HG02610 (cell line): ENCODE data around the gene PFDN1.
"Not testable (repeated sequence)": the region's sequence is repeated elsewhere in the genome, so short reads cannot be mapped to it uniquely, and the experiment has no call there.

ENCODE experiments used
- ATAC-seq: cut with Tn5 transposase; IDR thresholded peaks from one replicate; pipeline ENCODE4 v1.9.1; 2021; ENCODE audit warnings: mild to moderate bottlenecking, moderate library complexity; ENCODE audit not compliant: unreplicated experiment

Gene PFDN1, protein sequence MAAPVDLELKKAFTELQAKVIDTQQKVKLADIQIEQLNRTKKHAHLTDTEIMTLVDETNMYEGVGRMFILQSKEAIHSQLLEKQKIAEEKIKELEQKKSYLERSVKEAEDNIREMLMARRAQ

DNA sequence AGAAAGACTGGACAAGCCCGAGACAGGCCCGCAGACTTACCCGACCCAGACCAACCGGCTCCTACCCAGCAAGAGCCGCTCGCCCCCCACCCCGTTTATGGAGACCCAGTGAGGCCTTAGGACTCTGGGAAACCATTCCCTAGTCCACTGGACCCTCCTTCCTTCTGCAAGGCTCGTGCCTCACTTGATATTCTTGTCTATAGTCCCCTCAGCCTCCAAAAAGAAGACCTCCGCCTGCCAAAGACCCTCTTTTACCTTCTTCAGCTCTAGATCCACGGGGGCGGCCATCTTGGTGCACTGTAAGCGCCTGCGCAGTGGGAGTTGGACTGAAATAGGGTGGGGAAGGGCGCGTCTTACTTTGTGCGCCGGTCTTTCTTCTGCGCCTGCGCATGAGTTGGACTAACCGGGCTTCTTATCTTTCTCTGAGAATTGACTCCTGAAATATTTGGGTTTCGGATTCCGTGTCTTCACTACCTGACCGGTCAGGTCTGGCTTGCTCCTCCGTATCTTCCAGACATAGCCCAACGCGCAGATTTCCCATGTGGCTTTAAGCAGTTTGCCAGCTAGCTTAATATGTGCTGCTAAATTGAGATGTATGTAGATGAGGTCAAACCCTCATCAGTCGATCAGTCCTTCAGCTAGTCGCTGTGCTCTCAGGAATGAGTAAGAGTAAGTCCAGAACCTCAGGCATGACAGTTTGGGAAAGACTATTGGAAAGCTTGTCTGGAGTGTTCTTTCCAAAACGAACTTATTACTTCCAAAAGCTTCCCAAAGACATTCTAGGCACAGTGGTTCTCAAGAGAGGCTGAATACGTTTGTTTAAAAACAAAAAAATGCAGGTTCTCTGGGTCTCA is at the start of gene PFDN1:
Gene PFDN1, minus strand, starts transcription at position 316 of the 854 bp plus-strand sequence. Its CDS starts 28 bp downstream, at position 288.
- peak; percentile 95 for ATAC-seq

DNA sequence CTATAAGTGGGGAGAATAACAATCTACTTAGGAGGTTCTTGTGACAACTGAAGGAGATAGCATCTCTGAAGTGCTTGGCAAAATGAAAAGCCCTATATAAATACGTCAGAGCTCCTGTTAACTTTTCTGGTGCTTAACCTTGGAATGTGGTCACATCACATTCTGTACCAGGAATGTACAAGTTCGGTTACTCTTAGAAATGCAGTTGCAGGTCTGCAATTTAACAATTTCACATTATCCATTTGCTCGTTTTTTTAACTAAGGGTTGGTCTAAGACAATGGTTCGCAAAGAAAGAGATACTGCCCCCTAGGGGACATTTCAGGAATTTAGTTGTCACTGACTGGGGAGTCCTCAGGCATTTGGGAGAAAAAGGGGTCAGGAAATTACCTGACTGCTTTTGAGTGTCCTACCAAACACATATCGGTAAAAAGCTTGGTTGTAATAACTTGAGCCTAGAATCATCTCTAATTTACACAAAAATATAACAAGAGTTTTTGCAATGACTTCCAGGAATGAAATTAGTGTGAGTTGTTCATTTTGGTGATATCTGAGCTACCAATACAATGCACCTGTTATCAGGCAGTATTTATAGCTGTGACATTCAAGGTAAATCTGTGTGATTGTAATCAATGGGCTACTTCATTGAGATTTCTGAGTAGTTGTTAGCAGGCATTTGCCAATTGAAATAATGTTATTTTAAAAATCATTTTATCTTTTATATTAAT is 48.9 kb upstream of the PFDN1 start:
- peak; percentile 70 for ATAC-seq

DNA sequence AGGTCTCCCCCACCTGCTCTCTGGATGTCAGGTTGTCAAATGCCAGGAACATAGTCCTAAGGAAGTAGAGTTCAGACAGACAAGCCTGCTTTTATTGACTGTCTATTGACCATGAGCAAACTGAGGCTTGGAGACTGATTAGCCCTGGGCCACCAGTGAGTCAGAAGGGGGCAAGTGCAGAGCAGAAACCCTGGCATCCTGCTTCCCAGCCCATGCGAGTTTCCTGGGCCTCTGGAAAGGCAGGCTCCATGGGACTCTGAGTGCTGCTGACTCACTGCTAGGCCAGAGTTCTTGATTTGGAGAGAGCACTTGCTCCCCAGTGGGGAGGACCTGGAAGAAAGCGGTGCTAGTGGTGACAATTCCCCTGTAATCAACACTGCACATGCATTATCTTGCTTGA is 46.3 kb upstream of the PFDN1 start:
- no peak for ATAC-seq

DNA sequence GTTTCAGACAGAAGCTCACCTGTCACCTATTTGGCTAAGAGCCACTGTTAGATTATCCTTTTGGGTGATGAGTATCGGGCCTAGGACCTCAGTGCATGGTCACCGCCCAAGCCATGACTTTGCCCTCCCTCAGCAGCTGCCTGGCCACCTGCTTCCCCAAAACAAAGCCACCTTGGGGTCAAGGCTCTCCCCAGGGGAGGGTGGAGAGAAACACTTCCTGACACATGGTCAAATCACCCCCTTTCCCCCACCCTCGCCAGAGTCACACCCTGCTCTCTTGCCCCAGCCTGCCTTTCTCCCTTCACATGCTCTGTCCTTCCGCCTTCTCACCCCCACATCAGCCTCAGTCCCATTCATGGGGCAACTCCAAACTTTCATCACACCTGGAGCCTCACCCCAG is 45.2 kb upstream of the PFDN1 start:
- ATAC-seq, result no peak

DNA sequence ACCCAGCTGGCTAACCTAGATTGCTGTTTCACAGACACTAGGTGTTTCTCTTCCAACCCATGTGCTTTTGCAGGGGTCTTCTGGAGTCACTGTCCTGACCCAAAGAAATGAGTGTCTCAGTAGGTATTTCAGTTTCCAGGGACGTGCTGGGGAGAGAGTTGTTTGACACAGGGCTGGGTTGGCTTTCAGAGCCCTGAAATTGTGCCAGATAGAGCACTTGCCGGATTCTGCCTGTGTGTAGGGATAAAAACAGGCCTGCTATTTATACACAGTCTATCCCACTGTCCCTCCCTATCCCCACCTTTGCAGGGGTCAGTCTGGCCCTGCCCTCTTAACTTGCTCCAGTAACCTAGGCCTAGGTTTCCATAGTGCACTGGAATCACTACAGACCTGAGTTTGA is 44.5 kb upstream of the PFDN1 start:
- no peak for ATAC-seq

DNA sequence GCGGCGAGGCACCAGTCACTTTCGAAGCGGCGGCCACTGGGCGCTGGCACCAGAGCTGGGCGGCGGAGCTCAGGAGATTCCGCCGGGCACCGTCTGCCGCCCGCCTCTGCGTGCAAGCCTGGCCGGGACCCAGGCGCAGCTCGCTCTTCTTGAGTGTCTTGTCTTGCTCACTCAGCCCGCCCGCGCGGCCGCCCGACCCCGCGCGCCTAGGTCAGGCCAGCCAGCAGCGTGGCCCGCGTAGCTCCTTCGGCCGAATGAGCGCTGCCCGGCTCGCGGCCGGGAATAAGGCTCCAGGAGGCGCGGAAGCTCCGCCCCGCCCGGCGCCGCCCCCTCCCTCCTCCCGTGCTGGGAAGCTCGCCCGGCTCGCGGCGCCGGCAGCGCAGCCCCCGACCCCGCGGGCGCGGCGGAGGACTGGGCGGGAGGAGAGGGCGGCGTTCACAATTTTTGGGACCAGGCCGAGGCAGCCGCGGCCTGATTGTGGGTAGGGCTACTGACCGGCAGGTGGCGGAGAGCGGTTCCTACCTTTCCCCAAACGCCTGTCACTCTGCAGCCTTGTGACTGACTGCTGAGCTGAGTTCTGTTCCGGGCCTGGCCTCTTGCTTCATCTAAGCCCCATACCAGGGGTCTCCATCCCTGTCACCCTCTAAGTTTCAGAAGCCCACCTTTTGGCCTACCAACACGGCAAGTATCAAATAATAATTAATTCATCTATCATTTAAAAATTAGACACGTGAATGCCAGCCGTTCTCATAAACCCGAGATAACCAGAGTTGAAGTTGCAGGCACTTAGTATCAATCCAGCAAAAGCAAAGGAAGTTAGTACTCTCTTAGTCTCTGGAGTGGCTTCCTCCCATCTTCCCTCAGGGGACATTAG is 43.7 kb upstream of the PFDN1 start, which contains the start of gene HBEGF:
Gene HBEGF, minus strand, starts transcription at position 256 of the 874 bp plus-strand sequence. CDS start 275 bp downstream, outside the sequence.
- peak; percentile 74 for ATAC-seq

DNA sequence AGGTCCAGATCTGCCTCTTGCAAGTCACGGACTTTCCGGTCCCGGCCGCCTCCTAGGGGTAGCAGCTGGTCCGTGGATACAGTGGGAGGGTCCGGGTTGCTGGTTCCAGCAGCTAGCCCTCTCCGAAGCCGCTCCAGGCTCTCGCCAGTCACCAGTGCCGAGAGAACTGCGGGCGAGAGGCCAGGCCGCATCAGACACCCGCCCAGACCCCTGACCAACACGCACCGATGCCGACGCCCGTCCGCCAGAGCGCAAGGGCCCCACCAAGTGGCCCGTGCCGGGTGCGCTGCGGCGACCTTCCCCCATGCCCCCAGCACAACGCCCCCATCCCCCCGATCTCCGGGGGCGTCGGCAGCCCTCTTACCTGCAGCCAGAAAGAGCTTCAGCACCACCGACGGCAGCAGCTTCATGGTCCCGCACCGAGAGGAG is 43.0 kb upstream of the PFDN1 start:
- ATAC-seq, result peak; percentile 2

DNA sequence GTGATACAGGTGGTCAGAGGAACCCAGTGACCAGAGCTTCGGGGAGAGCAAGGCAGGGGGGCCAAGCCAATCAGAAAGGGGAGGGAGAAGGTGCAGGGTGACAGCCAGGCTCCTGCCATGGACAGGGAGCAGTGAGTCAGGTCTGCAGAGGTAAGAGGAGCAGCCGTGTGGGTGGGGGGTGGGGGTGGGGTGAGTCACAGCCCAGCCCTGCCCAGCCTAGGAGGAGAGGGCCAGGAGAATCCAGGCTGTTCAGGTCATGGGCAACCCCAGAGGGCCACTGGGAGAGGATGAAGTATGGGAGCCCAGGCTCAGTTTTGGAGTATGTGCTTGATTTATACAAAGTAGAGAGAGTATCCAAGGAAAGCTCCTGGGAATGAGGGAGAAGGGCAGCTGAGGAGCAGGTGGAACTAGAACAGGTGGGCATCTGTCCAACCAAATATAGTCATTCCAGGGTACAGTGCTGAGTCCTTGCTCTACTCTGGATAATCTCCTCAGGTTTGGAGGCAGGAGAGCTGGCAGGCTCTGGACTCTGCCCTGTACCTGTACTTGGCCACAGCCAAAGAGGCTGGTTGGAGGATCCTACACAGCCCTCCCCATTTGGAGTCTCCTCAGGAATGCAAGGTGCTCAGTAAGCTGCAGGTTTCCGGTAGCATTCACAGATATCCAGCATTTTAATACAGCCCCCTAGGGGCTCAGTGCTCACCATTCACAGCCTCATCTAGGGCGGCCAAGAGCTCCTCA is 42.0 kb upstream of the PFDN1 start:
- no peak for ATAC-seq

DNA sequence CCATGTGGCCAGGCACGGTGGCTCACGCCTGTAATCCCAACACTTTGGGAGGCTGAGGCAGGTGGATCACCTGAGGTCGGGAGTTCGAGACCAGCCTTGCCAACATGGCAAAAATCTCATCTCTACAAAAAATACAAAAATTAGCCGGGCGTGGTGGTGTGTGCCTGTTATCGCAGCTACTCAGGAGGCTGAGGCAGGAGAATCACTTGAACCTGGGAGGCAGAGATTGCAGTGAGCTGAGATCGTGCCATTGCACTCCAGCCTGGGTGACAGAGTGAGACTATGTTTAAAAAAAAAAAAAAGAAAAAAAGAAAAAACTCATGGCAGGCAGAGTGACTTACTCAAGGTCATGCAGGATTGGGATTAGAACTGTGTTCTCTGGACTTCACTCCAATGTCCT is 40.9 kb upstream of the PFDN1 start:
- ATAC-seq, result not testable (repeated sequence)

DNA sequence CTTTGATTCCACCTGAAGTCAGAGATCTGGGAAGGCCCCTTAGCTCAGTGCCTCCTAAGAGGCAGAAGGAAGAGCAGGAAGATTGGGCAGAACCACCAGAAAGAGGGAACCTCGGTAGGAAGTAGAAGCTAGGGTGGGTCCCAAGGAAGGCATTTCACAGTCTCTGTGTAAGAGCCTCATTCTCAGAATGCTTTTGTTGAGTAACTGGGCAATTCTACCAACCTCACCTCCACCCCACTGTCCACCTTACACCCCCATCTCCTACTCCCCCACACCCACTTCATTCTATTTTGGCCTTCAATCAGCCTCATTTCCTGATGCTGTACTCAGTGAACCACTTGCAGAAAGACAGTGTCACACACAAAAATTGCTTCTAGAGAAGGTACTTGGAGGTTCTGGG is 40.0 kb upstream of the PFDN1 start:
- ATAC-seq, result no peak

DNA sequence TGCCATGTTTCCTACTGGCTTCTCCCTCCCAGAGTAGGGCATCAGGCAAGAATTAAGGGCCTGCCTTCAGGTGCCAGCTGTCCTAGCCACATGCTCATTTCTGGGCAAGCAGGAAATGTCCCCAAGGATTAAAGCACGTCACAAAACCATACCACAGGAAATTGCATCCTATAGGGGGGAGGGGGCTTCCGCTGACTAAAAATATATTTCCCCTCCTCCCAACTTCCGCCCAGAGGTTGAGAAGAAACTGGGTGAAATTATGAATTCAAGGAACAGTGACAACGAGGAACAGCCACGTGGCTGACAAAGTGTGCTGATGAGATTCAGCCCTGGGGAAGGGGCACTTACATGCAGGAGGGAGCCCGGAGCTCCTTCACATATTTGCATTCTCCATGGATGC is 39.4 kb upstream of the PFDN1 start:
- peak; percentile 27 for ATAC-seq

DNA sequence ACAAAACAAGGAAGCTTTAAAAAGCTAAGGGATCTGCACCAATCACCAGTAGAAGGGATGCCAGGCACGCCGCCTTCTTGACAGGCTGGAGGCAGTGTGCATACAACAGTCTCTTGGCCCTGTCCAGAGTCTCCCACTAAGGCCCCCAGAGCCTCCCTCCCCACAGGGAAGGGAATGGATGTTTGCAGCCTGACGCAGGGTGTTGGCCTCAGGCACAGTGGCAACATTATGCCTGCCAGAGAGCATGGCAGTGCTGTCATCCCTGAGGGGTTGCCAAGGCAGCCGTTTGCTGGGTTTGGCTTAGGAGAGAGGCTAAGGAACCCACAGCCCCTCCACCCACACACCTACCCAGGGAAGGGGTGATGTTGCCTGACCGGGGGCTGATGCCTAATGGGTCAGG is 38.7 kb upstream of the PFDN1 start:
- no peak for ATAC-seq

DNA sequence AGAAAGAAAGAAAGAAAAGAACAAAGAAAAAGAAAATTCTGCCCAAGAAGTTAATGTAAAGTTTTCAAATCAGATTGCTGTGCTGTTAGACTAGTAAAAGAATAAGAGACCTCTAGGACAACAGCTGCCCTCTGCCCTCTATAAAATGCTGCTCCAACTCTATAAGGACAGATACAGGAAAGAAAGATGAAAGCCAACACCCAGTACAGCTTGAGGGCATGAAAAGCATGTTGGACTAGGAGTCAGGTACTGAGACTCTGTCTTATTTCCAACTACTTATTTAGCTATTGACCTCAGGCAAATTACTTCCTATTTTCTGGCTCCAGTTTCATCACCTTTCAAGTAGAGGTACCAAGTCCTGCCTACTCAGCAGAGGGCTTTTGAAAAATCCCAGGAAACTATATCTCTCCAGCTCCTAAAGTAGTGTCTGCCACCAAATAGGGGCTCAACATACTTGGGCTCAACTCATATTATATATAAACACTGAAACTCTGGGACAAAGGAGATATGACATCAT is 37.8 kb upstream of the PFDN1 start:
- no peak for ATAC-seq

DNA sequence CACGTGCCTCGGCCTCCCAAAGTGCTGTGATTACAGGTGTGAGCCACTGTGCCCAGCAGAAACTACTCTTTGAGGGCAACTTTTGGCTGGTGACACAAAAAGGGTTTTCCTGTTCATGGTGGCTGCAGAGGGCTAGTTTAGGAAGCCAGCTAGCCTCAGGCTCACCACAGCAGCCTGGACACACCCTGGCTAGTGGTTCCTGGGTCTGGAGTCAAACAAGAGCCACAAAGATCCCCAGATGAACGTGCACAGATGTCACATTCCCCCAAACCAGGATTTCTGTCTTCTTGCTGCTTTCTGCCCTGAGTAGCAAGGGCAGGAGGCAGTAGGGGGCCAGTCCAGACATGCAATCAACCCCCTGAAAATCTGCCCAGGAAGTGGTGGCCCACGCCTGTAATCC is 36.7 kb upstream of the PFDN1 start:
- ATAC-seq, result no peak

DNA sequence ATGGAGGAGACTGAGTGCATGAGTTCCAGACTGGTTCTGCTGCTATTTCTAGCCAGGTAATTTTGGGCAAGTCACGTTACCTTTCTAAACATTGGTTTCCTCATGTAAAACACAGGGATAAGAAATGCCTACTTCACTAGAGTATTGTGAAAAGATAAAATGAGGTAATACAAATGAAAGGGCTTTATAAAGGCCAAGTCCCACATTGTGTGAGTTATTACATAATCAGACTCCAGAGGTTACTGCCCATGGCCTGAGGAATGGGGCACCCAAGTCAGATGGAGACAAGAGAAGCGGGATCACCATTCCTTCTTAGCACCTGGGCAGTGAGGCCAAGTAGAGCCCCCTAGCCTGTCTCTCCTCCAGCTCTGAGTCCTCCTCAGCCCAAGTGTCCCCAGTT is 36.0 kb upstream of the PFDN1 start:
- ATAC-seq, result no peak

DNA sequence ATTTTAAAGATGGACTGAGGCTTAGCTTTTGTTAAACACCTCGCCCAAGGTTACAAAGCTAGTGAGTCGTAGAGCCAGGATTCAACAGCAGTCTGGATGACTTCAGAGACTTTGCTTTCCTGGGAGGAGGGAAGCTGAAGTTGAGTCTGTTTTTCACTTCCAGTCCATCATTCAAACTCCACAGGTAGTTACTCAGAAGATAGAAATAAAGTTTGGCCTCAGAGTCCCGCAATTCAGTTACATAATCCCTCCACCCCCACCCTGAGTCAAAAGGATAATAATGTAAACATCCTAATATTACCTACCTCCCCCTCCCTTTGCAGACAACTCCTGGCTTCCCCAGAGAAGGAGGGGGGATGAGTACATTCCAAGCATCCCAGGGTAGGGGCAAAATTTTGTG is 35.4 kb upstream of the PFDN1 start:
- ATAC-seq, result no peak

DNA sequence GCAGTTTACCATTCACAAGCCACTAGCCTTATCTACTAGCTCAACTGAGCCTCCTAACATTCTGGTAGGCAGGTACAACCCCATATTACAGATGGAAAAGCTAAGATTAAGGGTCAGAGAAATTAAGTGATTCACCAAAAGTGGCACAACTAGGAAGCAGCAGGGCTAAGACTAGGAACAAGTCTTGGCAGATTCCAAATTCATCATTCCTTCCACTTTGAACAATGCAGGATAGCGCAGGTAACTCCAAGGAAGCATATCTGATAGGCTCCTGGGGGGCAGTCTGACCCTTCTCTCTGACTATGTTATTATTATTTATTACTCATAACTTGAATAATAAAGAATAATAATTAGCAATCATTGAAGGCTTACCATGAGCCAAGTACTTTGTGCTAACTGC is 35.0 kb upstream of the PFDN1 start:
- no peak for ATAC-seq

DNA sequence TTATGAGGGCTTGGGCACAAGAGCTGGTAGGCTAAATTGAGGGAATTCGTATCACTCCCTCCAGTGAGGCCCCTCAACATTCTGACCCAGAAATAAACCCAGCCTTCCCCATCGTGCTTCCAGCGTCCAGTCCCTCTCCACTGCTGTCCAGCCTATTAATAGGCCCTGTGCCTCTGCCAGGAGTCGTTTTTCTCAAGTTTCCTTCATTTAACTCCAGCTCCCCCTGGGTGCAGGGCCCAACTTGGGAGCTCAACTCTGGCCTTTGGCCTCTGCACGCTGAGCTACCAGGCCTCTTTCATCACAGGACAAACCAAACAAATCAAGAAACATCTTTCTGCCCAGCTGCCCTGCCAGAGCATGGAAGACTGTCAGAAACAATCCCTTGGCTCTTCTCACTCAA is 33.5 kb upstream of the PFDN1 start:
- no peak for ATAC-seq

DNA sequence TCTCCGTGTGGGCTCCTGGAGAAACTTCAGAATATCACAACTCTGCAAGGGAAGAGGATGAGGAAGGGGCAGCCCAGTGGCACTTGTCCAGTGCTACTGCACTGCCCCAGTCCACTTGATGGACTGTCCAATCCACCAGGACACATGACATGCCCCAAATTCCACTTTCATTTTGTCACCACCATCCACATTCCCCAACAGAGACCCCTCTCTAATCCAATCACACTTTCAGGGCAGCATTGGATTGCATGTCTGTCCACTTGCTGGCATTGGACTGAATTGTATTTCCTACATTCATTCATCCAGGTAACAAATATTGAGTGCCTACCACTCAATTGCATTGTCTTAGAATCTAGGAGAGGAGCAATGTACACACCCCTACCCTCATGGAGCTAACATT is 28.7 kb upstream of the PFDN1 start:
- no peak for ATAC-seq
